Activated CD4-positive, alpha-beta T cell treated with anti-CD3 and anti-CD28 coated beads, Interleukin-2, amount 50 U/mL, for 24 hours (primary cell): ENCODE data around the gene TOM1.

Experiments
- DNase-seq, 2 donors: peaks; one replicate each; pipeline ENCODE4 v3.0.0-alpha.2; 2020; ENCODE audit warnings: low read depth in 1 of 2, low spot score in 1 of 2

TOM1 gene

DNA sequence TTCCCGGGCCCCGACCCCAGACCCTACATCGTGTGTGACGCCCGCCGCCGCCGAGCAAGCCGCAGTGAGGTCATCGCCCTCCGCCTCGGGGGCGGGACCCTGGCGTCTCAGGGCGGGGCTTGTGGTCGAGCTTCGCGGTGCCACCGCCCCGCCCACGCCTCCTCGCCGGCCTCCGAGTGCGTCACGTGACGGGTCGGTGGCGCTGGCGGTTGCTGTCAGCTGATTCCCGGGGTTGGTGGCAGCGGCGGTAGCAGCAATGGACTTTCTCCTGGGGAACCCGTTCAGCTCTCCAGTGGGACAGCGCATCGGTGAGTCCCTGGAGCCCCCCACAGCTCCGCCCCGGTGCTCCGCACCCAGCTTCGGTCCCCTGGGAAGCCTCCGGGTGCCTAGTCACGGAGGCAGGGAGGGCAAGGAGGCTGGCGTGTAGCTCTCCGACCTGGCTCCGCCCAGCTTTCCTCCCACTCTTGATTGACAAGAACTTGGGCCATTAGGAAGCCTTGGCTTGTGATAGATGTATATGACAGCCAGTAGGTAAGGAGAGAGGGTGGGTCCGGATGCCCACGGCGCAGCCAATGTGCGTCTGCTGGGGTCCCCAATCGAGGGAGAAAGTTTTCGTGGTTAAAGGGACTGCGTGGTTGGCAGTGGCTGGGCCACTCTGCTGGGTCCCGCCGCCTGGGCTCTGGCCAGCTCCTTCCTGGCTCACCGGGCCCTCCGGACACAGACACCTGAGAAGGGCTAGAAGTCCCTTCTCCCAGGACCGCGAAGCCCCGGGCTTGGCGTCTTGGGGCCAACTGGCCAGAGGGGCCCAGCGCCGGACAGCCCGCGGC is at the start of gene TOM1:
Gene TOM1 (plus strand): TSS at position 222 of the 827 bp plus-strand sequence. CDS start 35 bp downstream, at position 257.
- peak; percentile 91 to 93 for DNase-seq

DNA sequence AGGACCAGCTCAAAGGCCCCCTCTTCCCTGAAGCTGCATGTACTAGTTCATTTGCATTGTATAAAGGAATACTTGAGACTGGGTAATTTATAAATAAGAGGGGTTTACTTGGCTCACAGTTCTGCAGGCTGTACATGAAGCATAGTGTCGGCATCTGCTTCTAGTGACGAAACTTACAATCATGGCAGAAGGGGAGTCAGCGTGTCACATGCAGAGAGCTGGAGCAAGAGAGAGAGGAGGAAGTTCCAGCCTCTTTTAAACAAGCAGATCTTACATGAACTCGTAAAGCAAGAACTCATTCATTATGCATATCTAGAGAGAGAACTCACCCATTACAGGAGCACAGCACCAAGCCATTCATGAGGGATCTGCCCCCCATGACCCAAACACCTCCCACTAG is 49.5 kb upstream of the TOM1 start:
- no peak for DNase-seq

DNA sequence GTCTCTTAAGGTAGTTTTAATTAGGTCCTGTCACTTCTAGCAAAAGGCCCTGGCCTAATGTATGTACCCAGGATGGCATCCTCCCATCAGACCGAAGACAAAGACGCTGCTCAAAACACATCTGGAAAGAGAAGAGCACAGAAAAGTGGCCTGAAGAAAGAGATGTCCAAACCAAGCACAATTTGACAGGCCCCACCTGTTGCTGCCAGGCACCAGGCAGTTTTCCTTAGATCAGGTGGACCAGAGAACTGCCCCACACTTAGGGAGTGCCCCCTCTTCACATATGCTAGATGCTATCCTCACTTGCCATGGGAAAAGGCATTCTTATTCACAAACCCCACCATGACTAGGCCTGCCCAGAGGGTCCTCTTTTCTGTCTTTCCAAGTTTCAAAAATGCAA is 45.7 kb upstream of the TOM1 start:
- no peak for DNase-seq

DNA sequence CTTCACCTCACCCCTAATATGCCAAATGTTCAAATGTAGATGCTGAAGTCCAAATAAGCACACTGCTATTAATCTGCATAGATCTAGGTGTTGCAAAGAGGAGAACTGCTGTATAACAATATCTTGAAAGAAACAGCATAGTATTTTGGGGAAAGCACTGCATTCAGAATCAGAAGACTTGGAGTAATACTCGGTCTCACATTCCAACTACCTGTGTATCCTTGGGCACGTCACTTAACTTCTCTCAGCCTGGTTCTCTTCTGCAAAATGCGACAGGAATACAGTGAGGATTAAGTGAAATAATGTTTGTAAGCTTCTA is 42.7 kb upstream of the TOM1 start:
- no peak for DNase-seq

DNA sequence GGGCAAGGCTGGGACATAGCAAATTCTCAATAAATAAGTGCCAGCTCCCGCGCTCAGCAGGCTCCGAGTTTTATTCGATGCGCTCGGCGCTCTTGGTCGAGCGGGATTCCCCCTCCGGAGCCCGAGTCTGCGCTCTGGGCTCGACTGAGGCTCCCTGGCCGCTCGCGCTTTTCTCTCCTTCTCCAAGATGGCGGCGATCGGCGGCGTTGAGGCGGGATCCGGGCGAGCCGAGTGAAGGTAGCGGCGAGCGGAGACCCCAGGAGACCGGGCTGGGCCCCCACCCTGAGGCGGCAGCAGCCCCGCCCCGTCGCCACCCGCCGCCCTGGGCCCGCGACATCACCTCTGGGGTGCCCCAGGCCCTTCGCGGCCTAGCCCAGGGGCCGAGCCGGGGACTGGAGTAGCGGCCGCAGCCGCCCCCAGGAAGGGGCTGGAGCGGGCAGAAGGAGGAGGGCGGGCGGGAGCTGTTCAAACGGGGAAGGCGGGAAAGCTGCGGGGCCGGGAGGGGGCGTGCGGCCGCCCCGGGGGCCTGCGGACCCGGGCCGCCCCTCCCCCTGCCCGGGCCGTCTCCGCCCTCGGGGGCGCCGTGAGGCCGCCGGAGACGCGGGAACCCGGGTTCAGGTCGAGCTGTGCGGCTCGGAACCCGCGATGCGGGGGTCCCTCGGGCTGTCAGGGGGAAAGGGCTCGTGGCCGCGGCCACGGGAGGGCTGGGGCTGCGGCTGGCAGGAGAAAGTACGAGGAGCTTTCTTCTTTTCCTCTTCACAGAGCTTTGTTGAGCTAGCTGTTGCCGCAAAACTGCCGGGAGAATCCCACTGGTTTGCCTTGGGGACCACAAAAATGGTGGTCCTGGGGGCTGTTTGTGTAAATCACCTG is 42.1 kb upstream of the TOM1 start, which contains the start of gene HMGXB4:
Gene HMGXB4 (plus strand): TSS at position 173 of the 870 bp plus-strand sequence. CDS start 4,898 bp downstream, outside the sequence.
- DNase-seq, result peak; percentile 73 to 85

DNA sequence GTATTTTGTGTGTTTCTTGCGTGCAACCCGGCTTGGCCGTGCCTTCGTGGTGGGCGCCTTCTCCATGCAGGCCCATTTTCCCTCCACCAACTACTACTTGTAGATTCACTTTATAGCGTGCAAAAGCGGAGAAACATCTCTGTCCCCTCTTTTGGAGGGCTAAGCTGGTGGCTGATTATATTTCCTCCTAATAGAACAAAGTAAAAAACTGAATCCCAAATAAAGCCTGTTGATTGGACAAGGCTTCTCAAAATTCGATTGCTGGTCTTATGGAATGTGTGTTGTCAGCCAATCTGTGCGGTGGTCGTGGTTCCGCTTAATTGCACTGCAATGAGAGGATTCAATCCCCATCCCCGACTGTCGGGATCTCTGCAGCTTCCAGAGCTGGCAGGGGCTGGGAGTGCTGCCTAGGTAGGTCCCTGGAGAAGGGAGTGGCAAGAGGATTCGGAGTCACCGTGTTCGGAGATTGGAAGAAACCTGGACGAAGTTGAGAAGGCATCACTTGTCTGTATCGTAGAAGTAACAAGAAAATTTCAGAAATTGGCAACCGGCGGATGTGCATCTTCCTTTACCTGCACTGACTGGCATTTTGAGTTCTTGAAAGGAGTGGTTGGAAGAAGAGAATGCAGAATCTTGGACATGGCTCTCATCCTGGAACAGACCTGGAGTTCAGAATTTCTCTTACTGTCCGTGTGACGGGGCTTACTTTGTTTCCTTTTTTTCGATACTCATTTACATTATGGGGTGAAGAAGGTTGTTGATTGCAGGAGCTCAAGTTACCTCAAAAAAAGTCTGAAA is 41.3 kb upstream of the TOM1 start:
- DNase-seq, result no peak

DNA sequence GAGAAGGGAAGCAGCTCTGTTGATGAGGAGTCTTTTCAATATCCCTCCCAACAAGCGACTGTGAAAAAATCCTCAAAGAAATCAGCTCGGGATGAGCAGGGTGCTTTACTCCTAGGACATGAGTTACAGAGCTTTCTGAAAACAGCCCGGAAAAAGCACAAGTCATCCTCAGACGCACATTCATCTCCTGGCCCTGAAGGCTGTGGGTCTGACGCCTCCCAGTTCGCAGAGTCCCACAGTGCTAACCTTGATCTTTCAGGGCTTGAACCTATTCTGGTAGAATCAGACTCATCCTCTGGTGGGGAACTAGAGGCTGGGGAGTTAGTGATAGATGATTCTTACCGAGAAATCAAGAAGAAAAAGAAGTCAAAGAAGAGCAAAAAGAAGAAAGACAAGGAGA is 34.7 kb upstream of the TOM1 start:
- no peak for DNase-seq

DNA sequence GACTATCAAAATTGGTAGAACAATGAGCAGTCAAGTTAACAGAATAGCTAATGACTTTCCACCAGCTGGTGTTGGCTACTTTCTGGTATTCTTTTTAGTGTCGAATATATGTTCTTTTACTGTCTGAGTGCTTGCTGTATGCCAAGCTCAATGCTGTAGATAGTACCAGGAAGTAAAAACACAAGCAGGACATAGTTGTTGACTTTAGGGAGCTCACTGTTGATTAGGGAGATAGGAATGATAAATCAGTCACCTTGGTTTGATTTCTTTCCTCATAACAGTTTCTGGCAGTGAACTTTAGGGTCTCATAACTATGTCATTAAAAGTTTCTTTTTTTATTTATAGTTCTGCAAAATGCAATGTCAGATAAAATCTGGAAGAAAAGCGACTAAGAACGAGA is 33.4 kb upstream of the TOM1 start:
- no peak for DNase-seq

DNA sequence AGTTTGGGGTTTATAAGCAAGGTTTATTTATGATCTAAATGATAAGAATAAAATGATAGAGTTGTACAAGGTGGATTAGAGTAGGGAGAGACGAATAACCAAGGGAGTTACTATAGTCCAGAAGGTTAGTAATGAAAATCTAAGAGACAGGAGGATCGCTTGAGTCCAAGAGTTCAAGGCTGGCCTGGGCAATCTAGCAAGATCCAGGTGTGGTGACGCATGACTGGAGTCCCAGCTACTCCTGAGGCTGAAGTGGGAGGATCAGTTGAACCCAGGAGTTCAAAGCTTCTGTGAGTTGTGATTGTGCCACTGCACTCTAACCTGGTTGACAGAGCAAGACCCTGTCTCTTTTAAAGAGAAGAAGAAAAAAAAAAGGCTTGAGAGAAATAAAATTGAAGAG is 30.1 kb upstream of the TOM1 start:
- DNase-seq, result no peak

DNA sequence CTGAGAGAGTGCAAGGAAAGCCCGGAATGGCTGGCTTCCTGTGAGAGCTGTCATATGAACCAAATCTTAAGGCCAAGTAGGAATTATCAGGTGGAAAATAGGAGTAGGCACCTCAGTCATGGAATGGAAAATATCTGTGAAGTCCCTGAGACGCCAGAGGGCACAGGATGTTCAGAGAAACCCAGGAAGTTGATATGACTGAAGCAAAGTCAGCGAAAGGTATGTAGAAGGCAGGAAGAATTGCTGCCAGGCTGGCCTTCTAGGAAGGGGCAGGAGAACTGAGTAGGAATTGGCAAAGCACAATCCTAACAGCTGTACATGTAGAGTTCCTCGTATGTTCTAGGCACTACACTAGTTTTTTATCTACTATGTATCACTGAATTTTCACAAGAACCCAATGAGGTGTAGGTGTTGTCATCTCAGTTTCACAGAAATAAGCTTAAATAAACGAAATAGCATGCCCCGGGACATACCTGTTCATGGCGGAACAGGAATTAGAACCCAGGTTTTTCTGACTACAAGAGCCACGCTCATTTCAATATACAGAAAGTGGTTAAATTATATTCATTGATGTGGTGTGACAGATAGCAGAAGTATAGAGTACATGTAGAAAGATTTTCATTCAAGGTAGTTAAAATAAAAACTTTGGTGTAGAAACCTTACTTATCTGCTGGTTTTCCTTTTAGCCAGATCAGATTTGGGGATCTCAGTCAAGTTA is 25.4 kb upstream of the TOM1 start:
- DNase-seq, result no peak

DNA sequence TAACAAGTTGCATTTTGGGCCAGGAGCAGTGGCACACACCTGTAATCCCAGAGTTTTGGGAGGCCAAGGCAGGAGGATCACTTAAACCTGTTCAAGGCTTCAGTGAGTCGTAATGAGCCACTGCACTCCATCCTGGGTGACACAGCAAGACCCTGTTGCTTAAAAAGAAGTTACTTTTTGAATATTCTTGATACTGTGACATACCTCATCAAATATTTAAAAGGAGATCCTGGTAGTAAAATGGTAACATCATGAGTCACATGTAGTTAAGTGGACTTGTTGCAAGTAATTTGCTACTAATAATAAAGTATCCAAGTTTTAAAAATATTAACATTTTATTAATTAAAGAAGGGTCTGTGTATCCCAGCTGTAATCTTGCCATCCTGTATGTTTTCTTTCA is 24.1 kb upstream of the TOM1 start:
- no peak for DNase-seq

DNA sequence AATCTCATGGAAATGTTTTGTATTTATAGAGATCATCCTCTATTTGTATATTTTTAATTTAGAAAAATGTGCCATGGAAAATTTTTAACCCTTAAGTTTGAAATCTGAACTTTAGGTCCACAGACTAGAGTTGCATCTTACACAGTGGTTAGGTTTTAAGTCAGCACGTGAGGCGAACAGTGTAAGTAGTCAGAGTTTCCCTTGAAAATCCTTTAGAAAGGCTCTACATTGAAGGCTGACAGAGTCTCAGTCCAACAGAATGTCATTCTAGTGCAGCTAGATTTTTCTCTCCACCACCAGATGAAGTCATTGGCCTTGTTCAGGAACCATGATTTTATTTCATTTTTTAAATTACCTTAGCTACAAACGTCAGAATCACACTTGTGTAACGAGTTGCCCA is 23.7 kb upstream of the TOM1 start:
- no peak for DNase-seq

DNA sequence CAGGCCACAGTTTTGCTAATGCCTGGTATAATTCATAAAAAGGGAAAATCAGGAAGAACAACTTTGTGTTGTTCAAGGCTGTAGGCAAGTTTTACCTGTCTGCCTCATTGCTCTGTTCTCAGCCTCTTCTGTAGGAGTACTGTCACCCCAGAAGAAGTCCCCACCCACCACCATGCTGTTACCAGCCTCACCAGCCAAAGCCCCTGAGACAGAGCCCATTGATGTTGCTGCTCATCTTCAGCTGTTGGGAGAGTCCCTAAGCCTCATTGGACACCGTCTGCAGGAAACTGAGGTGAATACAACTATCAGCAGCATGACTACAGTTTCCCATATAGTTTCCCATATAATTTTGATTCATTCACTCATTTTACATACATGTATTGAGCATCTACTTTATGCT is 11.6 kb upstream of the TOM1 start:
- no peak for DNase-seq

DNA sequence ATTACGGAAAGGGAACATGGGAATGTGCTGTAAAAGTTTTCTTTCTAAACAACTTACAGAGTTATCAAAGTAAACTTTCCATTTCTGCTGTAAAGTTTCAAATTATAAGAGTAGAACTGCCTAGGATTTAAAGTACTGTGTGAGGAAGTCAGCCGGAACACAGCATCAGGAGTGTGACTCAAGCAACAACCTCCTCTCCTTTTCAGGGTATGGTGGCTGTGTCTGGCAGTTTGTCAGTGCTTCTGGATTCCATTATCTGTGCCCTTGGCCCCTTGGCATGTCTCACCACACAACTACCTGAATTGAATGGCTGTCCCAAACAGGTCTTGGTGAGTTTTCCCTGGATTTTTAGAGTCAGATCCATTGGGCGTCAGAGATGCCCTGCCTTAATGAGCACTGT is 6.9 kb upstream of the TOM1 start:
- DNase-seq, result no peak

DNA sequence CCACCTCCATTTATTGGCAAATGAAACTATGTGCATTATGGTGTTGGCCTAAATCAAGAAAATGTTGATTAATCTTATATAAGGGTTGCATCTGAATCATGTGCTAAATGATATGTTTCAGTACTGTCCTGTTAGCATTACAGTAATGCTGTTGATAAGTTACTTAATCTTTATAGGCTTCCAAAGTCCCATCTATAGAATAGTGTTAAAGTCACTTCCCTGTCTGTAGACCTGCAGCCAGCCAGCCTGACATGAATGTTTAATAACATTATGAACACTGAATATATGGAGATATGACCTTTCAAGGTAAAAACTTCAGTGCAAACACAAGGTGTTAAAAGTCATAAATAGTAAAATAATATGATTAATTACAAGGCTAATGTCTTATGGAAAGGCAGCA is 3.6 kb upstream of the TOM1 start:
- DNase-seq, result no peak

DNA sequence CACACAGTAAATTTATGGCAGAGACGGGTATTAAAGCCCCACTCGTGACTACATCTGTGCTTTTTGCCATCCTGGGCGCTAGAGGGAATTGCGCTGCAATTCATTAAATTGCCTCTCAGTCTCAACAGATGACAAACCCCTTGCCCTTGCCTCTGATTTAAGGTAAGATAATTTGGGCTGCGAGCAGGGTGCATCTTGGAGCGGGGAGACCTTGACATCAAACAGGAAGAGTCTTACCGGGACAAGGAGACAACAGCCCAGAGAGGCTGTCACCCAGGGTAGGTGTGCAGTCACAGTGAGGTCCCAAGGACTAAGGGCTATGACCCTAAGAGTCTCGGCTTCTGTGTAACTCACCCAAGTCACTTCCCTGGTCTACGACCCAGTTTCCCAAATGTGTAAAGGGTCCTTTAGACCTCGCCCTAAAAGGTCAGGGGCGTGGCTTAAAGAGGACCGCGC is 449 bp upstream of the TOM1 start:
- no peak for DNase-seq

DNA sequence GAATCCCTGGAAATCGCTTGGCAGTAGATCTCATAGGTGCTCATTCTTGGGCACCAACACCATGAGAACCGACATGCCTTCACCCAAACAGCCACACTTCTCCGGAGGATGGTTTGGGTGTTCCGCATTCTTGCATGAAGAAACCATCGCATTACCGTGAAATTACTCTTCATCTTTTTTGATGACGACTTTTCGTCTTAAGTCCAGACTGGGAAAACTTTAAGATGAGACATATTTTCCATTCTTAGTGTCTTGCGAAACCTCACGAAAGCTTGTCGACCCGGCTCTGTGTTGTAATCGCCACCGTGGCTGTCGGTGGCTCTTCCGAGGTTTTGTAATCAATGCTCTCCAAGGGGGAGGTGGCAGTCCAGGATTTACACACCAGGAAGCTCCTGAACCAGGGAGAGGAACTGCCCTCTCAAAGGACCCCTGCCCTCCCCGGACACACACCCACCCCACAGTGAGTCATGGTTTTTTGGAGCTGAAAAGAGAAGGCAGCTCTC is 1.7 kb downstream of the TOM1 start:
- no peak for DNase-seq

DNA sequence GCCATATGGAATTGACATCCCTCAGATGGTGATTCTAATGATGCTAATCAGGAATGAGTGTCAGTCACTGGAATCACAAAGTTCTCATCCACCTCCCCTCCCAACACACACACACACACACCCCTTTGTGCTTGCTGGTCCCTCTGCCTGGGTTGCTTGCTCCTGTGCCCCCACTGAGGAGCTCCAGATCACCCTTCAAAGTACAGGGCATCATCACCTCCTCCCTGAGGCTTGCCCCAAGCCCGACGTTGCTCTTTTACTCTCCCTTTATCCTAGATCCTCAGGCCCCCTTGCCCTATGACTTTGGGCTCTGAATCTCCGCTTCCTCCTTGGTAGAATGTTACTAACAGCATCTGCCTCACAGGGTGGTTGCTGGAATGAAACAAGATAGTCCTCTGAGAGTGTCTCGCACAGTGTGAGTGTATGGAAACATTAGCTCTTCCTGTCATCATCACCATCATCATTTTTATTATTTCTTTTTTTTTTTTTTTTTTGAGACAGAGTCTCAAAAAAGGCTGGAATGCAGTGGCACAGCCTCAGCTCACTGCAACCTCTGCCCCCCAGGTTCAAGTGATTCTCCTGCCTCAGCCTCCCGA is 3.4 kb downstream of the TOM1 start:
- no peak for DNase-seq

DNA sequence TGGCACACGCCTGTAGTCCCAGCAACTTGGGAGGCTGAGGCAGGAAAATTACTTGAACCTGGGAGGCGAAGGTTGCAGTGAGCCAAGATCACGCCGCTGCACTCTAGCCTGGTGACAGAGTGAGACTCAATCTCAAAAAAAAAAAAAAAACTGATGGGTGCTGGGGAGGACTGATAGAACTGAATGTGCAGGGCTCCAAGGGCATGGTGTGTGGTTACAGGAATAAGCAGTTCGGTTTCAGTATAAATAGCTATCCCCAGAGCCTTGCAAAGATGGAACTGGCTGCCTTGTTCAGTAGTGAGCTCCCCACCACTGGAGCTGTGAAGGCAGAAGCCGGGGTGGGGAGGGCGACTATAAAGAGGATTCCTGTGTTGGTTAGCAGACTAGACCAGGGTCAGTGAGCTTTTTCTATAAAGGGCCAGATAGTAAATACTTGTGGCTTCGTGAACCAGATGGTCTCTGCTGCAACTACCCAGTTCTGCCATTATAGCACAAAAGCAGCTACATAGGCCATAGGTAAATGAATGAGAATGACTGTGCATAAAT is 5.9 kb downstream of the TOM1 start:
- no peak for DNase-seq
